ENCODE data around the gene MEI4. TPM values are rescaled to one million over a fixed set of nuclear protein-coding genes. Genes with fewer than 3 reads are reported as not detected.

Gene MEI4
- total RNA-seq, 1 donor from 2014 or later = not detected

DNA sequence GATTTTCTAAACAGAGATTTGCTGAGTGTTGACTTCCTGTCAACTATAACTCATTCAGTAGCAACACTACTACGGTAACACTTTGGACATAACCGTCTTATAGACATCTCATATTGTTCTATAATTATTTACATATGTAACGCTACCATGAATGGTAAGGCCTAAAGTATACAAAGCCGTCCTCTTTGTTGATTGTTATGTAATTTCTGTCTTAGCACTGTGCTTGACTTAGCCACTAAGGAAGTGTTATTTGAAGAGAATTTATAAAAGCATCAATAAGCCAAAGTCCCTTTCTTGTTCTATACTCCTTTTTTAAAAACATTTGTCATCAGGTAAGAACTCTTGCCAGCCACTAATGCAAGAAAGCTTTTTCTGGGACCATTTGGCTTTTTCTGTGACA is 240.6 kb downstream of the MEI4 start:
- peaks cover 31% of the 10 kb centered on the region for H3K9me3 ChIP-seq
- no peaks in the 10 kb centered on the region for H3K27me3 ChIP-seq (ENCODE audit: low read depth)
- H3K4me1 ChIP-seq = no peaks in the 10 kb centered on the region
- H3K27ac ChIP-seq = no peak overlapping the region
- TF ChIP-seq, protein P1, sequence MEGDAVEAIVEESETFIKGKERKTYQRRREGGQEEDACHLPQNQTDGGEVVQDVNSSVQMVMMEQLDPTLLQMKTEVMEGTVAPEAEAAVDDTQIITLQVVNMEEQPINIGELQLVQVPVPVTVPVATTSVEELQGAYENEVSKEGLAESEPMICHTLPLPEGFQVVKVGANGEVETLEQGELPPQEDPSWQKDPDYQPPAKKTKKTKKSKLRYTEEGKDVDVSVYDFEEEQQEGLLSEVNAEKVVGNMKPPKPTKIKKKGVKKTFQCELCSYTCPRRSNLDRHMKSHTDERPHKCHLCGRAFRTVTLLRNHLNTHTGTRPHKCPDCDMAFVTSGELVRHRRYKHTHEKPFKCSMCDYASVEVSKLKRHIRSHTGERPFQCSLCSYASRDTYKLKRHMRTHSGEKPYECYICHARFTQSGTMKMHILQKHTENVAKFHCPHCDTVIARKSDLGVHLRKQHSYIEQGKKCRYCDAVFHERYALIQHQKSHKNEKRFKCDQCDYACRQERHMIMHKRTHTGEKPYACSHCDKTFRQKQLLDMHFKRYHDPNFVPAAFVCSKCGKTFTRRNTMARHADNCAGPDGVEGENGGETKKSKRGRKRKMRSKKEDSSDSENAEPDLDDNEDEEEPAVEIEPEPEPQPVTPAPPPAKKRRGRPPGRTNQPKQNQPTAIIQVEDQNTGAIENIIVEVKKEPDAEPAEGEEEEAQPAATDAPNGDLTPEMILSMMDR (IDR thresholded peaks at IDR 0.05) = no peak
- intact Hi-C loops (cut with DNase I) = no loop called here
- no peak for DNase-seq
- no peak for ATAC-seq
- no peak overlapping the region for H3K4me3 ChIP-seq
- no peaks in the 10 kb centered on the region for H3K36me3 ChIP-seq

DNA sequence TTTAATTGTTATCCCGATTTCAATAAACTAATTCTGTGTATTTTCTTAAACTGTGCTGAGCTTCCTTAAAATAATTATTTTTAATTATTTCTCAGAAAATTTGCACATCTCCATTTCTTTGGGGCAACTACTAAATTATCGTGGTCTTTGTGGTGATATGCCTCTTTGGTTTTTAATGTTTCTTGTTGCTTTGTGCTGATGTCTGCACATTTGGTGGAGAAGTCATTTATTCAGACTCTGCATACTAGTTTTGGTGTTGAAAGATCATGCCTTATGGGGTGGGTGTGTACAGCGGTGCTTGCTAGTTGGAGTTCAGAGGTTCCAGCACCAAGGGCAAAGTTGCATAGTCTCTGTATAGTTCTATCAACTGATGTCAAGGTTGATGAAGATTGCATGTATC is 253.2 kb downstream of the MEI4 start:
- Histone ChIP-seq H3K27me3 (ENCODE audit: low read depth) (no peaks in the 10 kb centered on the region), H3K4me3 (no peak overlapping the region), H3K4me1 (no peaks in the 10 kb centered on the region), H3K27ac (no peak overlapping the region), H3K36me3 (no peaks in the 10 kb centered on the region), H3K9me3 (peaks cover 14% of the 10 kb centered on the region)
- TF ChIP-seq, protein P1 (IDR thresholded peaks at IDR 0.05) = no peak
- intact Hi-C loops (cut with DNase I) = no loop called here
- no peak for ATAC-seq
- no peak for DNase-seq

DNA sequence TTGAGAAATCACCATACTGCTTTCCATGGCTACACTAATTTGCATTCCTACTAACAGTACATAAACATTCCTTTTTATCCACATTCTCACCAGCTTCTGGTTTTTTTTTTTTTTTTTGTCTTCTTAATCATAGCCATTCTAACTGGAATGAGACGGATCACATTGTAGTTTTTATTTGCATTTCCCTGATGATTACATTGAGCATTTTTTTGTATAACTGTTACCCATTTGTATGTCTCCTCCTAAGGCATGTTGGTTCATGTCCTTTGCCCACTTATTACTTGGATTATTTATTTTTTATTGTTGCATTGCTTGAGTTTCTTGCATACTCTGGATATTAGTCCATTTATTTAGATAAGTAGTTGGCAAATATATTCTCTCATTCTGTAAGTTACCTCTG is 258.0 kb downstream of the MEI4 start:
- DNase-seq (no peak), ATAC-seq (no peak)
- Histone ChIP-seq H3K27ac (no peak overlapping the region), H3K9me3 (peaks cover 22% of the 10 kb centered on the region), H3K4me1 (no peaks in the 10 kb centered on the region), H3K36me3 (no peaks in the 10 kb centered on the region), H3K27me3 (ENCODE audit: low read depth) (no peaks in the 10 kb centered on the region), H3K4me3 (no peak overlapping the region)
- intact Hi-C loops (cut with DNase I) = no loop called here
- TF ChIP-seq, protein P1 (IDR thresholded peaks at IDR 0.05) = no peak

DNA sequence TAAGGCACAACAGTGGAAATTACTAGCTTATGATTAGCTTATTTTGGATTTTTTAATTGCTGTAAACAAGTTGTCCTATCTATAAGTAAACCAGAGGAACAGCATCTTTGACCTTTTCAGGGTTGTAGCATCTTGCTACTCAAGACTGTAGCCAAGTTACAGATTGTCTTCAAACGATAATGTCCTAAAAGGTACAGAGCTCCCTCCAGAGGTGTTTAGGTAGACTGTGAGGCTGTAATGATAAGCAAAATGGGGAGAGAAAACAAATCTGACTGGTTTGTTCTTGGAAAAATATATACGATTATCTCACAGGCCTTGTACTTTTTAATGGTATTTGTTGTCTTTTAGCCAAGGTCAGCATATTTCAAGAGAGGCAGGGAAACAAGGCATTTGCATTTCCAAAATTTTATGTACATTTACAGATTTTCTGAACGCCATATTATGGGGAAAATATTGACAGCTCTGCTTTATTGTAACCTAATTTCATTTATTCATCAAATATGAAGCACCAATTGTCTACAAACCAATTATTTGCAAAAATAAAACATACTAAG is 273.4 kb downstream of the MEI4 start:
- DNase-seq (no peak), ATAC-seq (no peak)
- Histone ChIP-seq H3K27ac (no peak overlapping the region), H3K9me3 (no peaks in the 10 kb centered on the region), H3K4me3 (no peak overlapping the region), H3K36me3 (no peaks in the 10 kb centered on the region), H3K4me1 (no peaks in the 10 kb centered on the region), H3K27me3 (ENCODE audit: low read depth) (no peaks in the 10 kb centered on the region)
- TF ChIP-seq, protein P1 (IDR thresholded peaks at IDR 0.05) = no peak
- intact Hi-C loops (cut with DNase I) = no loop called here

DNA sequence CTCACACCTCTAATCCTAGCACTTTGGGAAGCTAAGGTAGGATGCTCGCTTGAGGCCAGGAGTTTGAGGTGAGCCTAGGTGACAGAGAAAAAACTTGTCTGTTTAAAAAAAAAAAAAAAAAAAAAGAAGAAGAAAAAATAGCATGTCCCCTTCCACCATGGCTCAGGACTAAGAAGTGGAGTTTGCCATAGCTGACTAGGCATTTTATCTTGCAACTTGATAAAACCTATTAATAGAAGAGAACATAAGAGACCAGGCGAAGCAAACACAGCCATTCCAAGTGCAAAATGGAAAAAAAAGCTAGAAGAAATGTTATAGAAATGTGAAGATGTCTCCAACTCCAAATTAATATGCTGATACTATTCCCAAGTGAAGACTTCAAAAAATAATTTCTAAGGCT is 277.5 kb downstream of the MEI4 start:
- TF ChIP-seq, protein P1 (IDR thresholded peaks at IDR 0.05) = no peak
- no peak for ATAC-seq
- Histone ChIP-seq H3K4me1 (no peaks in the 10 kb centered on the region), H3K27me3 (ENCODE audit: low read depth) (no peaks in the 10 kb centered on the region), H3K27ac (no peak overlapping the region), H3K36me3 (no peaks in the 10 kb centered on the region), H3K4me3 (no peak overlapping the region), H3K9me3 (no peaks in the 10 kb centered on the region)
- intact Hi-C loops (cut with DNase I) = no loop called here
- no peak for DNase-seq

DNA sequence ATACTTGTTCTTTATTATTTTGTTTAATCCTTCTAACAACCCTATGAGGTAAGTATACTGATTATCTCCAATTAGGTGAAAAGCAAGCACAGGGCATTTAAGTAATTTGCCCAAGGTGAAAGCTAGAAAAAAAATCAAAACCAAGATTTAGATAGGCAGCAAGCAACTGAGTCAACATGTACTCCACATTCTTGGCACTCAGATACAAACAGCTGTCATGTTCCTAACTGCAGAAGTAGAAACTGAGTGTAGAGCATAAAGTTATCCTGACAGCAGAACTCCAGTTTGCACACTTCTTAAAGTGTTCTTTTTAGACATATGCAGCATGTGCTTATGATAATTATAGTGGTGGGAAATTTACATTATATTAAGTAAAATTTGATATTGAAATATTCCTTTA is 278.1 kb downstream of the MEI4 start:
- ATAC-seq = no peak
- H3K36me3 ChIP-seq = no peaks in the 10 kb centered on the region
- no peaks in the 10 kb centered on the region for H3K9me3 ChIP-seq
- H3K27ac ChIP-seq = no peak overlapping the region
- H3K4me1 ChIP-seq = no peaks in the 10 kb centered on the region
- no peak overlapping the region for H3K4me3 ChIP-seq
- H3K27me3 ChIP-seq (ENCODE audit: low read depth) = no peaks in the 10 kb centered on the region
- TF ChIP-seq, protein P1 (IDR thresholded peaks at IDR 0.05) = no peak
- no peak for DNase-seq
- intact Hi-C loops (cut with DNase I) = no loop called here
